ENCODE data around the gene RAD9A. TPM values are rescaled to one million over a fixed set of nuclear protein-coding genes. Genes with fewer than 3 reads are reported as not detected.

The RAD9A gene
- total and polyA plus RNA-seq, 9 of the 15 experiments (the other 6 are each of a cell fraction or from before 2014, with no cell fraction given): 1.4 to 41.2 (median 16.1) TPM

- TF ChIP-seq, protein P1, sequence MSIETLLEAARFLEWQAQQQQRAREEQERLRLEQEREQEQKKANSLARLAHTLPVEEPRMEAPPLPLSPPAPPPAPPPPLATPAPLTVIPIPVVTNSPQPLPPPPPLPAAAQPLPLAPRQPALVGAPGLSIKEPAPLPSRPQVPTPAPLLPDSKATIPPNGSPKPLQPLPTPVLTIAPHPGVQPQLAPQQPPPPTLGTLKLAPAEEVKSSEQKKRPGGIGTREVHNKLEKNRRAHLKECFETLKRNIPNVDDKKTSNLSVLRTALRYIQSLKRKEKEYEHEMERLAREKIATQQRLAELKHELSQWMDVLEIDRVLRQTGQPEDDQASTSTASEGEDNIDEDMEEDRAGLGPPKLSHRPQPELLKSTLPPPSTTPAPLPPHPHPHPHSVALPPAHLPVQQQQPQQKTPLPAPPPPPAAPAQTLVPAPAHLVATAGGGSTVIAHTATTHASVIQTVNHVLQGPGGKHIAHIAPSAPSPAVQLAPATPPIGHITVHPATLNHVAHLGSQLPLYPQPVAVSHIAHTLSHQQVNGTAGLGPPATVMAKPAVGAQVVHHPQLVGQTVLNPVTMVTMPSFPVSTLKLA (conservative IDR thresholded peaks at IDR 0.05): peak in 1 of 2 experiments; percentile 34; a peak in 1 of 4 replicates
- no peak for TF ChIP-seq NR2C1 (IDR thresholded peaks at IDR 0.05)
- no peak for TF ChIP-seq NR2C1 (tag; IDR thresholded peaks at IDR 0.05)
- no peak for TF ChIP-seq ID3 (CRISPR knock-in tag; IDR thresholded peaks at IDR 0.05)
- no peak for TF ChIP-seq ID3 (tag; IDR thresholded peaks at IDR 0.05)
- TF ChIP-seq KDM5B (IDR thresholded peaks at IDR 0.05; ENCODE audit: insufficient replicate concordance, low read depth, low read length): peak; percentile 57
- no peak for TF ChIP-seq NR4A1 (CRISPR knock-in tag; IDR thresholded peaks at IDR 0.05)
- TF ChIP-seq NR4A1 (tag; IDR thresholded peaks at IDR 0.05): peak; percentile 65
- TF ChIP-seq YBX1 (IDR thresholded peaks at IDR 0.05): no peak
- no peak for TF ChIP-seq HNRNPH1 (optimal IDR thresholded peaks at IDR 0.05; ENCODE audit: low read depth, low read length)
- no peak for TF ChIP-seq TOE1 (IDR thresholded peaks at IDR 0.05; ENCODE audit: borderline replicate concordance)
- TF ChIP-seq TOE1 (CRISPR knock-in tag; IDR thresholded peaks at IDR 0.05; ENCODE audit: borderline replicate concordance, low read depth): no peak
- no peak for TF ChIP-seq POLR3G (IDR thresholded peaks at IDR 0.05; ENCODE audit: extremely low read depth, insufficient read length, insufficient replicate concordance)
- TF ChIP-seq, protein P2, sequence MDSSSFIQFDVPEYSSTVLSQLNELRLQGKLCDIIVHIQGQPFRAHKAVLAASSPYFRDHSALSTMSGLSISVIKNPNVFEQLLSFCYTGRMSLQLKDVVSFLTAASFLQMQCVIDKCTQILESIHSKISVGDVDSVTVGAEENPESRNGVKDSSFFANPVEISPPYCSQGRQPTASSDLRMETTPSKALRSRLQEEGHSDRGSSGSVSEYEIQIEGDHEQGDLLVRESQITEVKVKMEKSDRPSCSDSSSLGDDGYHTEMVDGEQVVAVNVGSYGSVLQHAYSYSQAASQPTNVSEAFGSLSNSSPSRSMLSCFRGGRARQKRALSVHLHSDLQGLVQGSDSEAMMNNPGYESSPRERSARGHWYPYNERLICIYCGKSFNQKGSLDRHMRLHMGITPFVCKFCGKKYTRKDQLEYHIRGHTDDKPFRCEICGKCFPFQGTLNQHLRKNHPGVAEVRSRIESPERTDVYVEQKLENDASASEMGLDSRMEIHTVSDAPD (CRISPR knock-in tag; IDR thresholded peaks at IDR 0.05): no peak
- TF ChIP-seq RNF219 (CRISPR knock-in tag; IDR thresholded peaks at IDR 0.05): no peak
- no peak for TF ChIP-seq ADNP (tag; IDR thresholded peaks at IDR 0.05)
- TF ChIP-seq ELF1 (tag; IDR thresholded peaks at IDR 0.05): no peak
- no peak for TF ChIP-seq FOXM1 (IDR thresholded peaks at IDR 0.05; ENCODE audit: low read depth)
- TF ChIP-seq FOXM1 (CRISPR knock-in tag; IDR thresholded peaks at IDR 0.05; ENCODE audit: low read depth): no peak
Observed at GRCh38 chr11:67373648-67374570, 17.9 kb upstream of the RAD9A start (continued).
